NCI-H2107 treated with DMSO at 0.1 percent for 48 hours (cell line): Measurements from ENCODE around the gene JAM3.
A peak's percentile ranks its signal among the peaks of the same experiment; 100 is the strongest.

ENCODE experiments used
- DNase-seq: peaks from one replicate; lab custom pipeline; 2025; ENCODE audit not compliant: unreplicated experiment; lab: John Stamatoyannopoulos, UW

JAM3 gene

DNA sequence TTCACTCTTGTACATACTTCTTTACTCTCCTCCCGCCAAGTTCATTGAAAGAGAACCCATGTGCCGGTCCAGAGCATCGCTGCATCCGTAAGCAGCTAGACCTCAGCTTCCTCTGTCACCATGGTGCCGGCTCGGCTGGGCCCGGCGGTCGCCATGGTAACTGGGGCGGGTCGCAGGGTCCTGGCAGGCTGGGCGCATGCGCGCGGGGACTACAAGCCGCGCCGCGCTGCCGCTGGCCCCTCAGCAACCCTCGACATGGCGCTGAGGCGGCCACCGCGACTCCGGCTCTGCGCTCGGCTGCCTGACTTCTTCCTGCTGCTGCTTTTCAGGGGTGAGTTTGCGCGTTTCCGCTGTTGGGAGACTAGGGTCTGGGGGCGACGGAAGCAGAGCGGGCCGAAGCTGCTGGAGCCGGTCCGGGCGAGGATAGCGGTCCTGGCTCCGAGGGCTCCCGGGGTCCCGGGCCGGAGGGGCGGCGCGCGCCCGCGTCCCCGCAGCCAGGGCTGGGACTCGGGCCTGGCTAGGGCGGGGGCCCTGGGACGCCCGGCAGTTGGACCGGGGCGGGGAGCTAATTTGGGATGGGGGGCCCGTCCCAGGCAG, at the start of gene JAM3:
TSS of gene JAM3 (plus strand) at position 244 of the 597 bp plus-strand sequence. CDS start at position 256, 12 bp downstream.
- peak; percentile 81 for DNase-seq

- DNase-seq = no peak
Measured at GRCh38 chr11:134019500-134019899, 49.4 kb upstream of the JAM3 start.

DNA sequence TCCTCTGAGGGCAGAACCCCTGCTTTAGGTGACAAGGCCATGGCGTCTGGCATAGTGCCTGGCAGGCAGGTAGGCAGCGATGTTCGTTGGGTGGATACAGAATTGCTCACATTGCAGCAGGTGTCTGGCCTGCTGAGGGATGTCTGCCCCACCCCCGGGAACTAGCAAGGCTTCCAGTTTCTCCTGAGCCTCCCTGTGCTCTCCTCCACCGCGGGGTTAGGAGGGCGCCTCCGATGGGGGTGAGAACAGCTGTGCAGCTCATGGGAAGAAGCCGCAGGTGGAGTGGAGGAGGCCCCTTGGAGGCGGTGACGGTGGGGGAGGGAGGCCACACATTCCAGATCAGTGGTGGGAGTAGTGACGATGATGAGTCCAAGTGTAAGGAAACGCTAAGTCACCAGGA, 48.3 kb upstream of the JAM3 start:
- peak; percentile 40 for DNase-seq

DNA sequence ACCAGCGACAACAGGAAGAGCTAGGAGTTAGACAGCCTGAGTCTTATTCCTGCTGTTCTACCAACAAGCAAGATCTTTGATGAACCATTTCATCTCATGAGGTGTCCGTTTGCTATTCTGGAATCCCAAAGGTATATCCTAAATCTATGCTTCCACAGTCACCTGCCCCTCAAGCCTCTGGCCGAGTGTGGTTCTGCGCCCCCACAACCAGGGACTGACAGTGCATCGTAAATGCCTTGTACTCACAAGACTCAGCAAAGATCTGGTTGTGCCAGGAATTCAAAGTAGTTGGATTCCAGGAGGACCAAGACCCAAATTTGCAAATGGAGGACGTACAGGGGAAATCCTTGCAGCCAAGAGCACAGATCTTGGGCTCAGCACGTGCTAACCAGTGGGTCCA, 47.5 kb upstream of the JAM3 start:
- DNase-seq = no peak

GRCh38 chr11:134022748-134023147, 46.1 kb upstream of the JAM3 start:
- DNase-seq = peak; percentile 60

- no peak for DNase-seq
Measured at GRCh38 chr11:134024420-134025081, 44.3 kb upstream of the JAM3 start.

- no peak for DNase-seq
Measured at GRCh38 chr11:134025082-134025429, 43.8 kb upstream of the JAM3 start.

DNA sequence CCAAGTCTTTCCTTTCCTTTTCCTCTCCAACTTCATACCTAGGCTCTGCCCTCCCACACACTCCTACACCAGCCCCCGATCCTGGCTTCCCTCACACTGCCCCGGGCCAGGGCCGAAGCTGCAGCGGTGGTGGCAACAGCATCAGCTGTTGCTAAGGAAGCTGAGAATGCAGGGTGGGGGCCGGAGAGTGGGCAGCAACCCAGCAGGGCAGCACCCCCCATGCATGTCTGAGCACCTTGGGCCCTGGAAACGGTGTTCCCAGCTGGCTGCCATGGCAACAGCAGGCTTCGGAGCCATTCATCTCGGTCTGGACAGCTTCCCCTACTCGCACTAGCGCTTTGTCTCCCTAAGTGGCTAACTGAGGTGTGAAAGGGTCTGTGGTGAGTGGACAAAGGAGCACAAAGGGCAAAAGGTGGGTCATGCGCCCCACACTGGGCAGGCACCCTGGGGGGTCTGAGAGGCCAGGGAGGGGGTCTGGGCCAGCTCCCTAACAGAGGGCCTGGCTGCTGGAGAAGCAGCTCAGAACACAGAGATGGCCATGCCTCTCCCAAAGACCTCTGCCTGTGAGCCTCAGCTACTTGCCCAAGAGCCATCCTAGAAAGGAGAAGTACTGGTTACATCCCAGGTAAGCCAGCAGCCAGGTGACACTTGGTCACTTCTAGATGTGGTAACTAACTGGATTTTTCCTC, 42.1 kb upstream of the JAM3 start:
- no peak for DNase-seq

DNA sequence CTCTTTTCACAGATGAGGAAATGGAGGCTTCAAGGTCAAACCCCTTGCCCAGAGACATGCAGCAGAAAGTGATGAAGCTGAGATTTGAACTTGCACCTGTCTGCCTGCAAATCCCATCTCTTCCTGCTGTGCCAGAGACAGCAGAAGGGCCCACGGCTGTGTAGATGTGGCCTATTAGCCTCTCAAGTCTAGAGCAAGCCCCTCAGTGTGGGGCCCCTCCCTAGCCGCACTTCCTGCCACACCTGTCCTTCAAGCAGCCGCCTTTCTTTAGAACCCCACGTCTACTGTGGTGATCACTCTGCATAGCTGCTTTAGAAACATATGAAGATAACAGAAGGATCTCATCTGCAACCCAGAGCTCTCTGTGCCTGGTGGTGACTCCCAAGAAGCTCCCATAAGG, 41.2 kb upstream of the JAM3 start:
- DNase-seq = no peak

DNA sequence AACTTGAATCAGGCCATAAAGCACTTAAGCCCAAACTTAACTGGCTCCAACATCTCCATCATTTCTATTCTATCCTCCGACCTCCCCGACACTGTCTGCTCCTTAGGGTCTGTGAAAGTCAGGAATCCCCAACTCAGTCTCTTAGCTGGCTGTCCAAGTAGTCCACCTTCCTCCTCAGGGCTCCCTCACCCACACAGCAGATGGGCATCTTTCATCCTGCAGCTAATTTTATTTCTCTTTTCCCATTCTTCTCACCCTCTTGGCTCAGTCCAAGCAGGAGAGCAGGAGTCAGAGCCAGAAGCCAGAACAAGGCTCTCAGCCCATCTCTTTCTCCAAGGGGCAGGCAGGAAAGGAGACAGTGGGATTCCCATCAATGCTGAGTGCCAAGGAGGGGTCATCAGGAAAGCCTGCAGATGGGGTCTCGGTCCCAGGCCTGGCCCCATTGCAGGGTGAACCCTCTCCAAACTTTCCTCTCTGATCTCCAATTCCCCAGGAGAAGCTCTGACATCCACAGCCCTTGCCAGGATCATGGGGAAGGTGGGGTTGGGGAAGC, 40.4 kb upstream of the JAM3 start:
- no peak for DNase-seq

GRCh38 chr11:134030853-134031252, 38.0 kb upstream of the JAM3 start:
- DNase-seq = no peak

- no peak for DNase-seq
Measured at GRCh38 chr11:134032043-134032442, 36.8 kb upstream of the JAM3 start.

DNA sequence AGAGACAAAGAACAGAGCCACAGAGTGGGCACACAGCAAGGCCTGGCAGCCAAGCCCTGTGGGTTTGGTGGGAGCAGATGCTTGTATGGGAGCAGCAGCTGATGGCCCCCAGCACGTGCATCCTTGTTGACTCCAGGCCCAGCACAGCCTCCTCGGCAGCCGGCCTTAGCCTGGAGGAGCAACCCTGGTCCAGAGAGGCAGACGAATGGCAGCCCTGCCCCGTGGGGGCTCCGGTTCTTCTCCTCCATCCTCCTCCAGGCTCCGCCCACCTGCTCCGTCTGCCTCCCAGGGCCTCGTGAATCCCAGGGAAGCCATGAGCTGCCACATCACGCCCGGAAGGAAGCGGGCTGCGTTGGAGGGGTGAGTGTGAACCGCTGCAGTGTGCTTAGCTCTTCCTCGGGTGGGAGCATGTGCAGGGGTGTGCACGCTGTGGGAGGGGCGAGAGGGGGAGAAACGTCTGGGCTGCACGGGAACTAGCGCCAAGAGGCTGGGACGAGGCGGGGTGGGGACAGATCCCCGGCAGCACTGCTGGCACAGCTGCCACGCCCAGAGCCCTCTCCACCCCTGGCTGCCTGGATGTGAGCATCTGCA, 36.3 kb upstream of the JAM3 start:
- no peak for DNase-seq

GRCh38 chr11:134033276-134033675, 35.6 kb upstream of the JAM3 start:
- DNase-seq = no peak

DNA sequence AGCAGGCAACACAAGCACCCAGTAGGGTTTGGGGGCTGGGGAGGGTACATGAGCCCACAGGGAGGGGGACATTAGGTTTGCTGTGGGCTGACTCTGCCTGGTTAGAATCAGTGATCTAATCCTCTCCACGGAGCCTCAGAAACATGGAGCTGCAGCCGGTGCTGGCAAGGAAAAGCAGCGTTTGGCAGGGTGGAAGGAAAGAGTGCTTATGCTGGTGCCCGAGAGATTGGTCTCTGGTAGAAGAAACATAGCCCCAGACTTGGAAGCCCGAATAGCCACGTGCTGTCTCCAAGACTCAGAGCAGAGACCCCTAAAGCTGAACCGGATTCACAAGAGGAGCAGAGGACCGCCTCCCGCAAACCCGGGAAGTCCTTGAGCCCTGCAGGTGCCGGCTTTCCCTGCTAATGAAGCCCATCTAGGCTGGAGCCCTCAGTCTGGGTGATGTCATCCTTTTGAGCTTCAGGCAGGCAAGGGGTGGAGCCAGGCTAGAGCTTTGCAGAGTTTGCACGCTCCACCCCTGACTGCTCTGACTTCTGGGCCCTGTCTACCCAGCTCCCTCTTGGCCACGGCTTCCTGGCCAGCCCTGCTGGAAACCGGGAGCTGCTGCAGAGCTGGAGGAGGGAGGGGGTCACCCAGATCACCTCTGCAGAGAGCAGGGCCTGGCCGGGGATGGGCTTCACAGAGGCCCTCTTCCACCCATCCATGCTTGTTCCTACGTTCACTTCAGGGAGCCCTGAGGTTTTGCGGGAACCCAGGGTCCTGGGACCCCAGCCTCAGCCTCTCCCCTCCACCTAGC, 35.0 kb upstream of the JAM3 start:
- peak; percentile 97 for DNase-seq

GRCh38 chr11:134034496-134035381, 34.1 kb upstream of the JAM3 start:
- peak; percentile 49 for DNase-seq

DNA sequence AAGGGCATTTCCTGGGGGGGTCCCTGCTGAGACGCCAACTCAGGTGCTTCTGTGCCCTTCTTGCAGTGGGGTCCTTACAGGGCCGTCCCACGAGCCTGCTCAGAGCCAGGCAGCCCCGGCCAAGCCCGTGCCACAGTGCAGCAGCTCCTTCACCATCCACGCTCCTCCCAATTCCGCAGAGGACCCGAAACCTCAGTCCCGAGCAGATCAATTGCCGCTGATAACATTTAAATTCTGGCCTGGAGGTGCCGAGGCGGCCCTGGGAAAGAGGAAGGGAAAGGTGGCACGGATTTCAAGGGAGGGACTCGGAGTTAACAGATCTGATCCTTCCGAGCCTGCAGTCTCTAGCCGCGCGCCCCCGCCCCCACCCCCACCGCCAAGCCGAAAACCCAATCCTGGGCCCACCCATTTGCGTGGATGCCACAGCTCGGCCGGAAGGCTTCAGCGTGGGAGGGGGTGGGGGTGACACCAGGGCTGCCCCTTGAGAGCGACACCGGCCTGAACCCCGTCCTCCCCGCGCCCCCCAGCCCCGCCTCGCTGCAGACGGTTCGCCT, 32.3 kb upstream of the JAM3 start:
- DNase-seq = no peak

GRCh38 chr11:134037046-134037908, 31.6 kb upstream of the JAM3 start:
- no peak for DNase-seq
